ENCODE results near the gene COL20A1. TPM values are rescaled to one million over a fixed set of nuclear protein-coding genes. Genes with fewer than 3 reads are reported as not detected.
"Not testable (repeated sequence)": the region's sequence is repeated elsewhere in the genome, so short reads cannot be mapped to it uniquely, and the experiment has no call there.

Gene COL20A1
- not detected for total RNA-seq

GRCh38 chr20:63292904-63293303 is at the start of gene COL20A1:
Gene COL20A1, plus strand, starts transcription at chr20:63293186. Its CDS starts 1,922 bp downstream, at chr20:63295108.
- no peak for ATAC-seq
- no peak within 1 kb of the TSS for H3K4me3 Mint-ChIP-seq
- no peak within 1 kb of the TSS for H3K27ac Mint-ChIP-seq
- DNase-seq = no peak
- H3K4me1 Mint-ChIP-seq = peaks cover 3% of the 10 kb centered on the region
- H3K9me3 Mint-ChIP-seq (ENCODE audit: low read depth) = no peaks in the 10 kb centered on the region
- H3K36me3 Mint-ChIP-seq = no peaks in the 10 kb centered on the region
- peaks cover 13% of the 10 kb centered on the region for H3K27me3 Mint-ChIP-seq
- CTCF ChIA-PET = interaction anchor here (2.5 kb wide), 1 partner anchor 70 kb away, joined by 13 read pairs; no protein-coding TSS in a partner anchor

GRCh38 chr20:63243604-63244247 is 49.3 kb upstream of the COL20A1 start:
- no peak overlapping the region for H3K27ac Mint-ChIP-seq
- ATAC-seq (no peak), DNase-seq (no peak)
- H3K9me3 Mint-ChIP-seq (ENCODE audit: low read depth) = no peaks in the 10 kb centered on the region
- no peak overlapping the region for H3K4me3 Mint-ChIP-seq
- CTCF ChIA-PET = interaction anchor here (0.9 kb wide), 1 partner anchor 20 kb away, joined by 4 read pairs; no protein-coding TSS in a partner anchor
- H3K27me3 Mint-ChIP-seq = peaks cover 16% of the 10 kb centered on the region
- H3K36me3 Mint-ChIP-seq = no peaks in the 10 kb centered on the region
- H3K4me1 Mint-ChIP-seq = no peaks in the 10 kb centered on the region

GRCh38 chr20:63244468-63244867 is 48.5 kb upstream of the COL20A1 start:
- H3K4me1 Mint-ChIP-seq = no peaks in the 10 kb centered on the region
- H3K4me3 Mint-ChIP-seq = no peak overlapping the region
- ATAC-seq (no peak), DNase-seq (no peak)
- H3K27ac Mint-ChIP-seq = no peak overlapping the region
- H3K27me3 Mint-ChIP-seq = peaks cover 22% of the 10 kb centered on the region
- H3K36me3 Mint-ChIP-seq = no peaks in the 10 kb centered on the region
- H3K9me3 Mint-ChIP-seq (ENCODE audit: low read depth) = no peaks in the 10 kb centered on the region
- CTCF ChIA-PET = interaction anchor here (0.9 kb wide), 1 partner anchor 21 kb away, joined by 4 read pairs; no protein-coding TSS in a partner anchor

- H3K4me1 Mint-ChIP-seq = no peaks in the 10 kb centered on the region
- H3K9me3 Mint-ChIP-seq (ENCODE audit: low read depth) = no peaks in the 10 kb centered on the region
- H3K4me3 Mint-ChIP-seq = no peak overlapping the region
- no peaks in the 10 kb centered on the region for H3K36me3 Mint-ChIP-seq
- CTCF ChIA-PET = interaction anchor here (1.8 kb wide), 1 partner anchor 23 kb away, joined by 6 read pairs; no protein-coding TSS in a partner anchor
- no peak for ATAC-seq
- H3K27me3 Mint-ChIP-seq = peaks cover 30% of the 10 kb centered on the region
- no peak overlapping the region for H3K27ac Mint-ChIP-seq
- DNase-seq = no peak
Measured at GRCh38 chr20:63246490-63247288, 46.3 kb upstream of the COL20A1 start.

GRCh38 chr20:63247671-63248228 is 45.2 kb upstream of the COL20A1 start:
- Mint-ChIP-seq H3K27ac (no peak overlapping the region), H3K27me3 (peaks cover 40% of the 10 kb centered on the region)

GRCh38 chr20:63248835-63249591 is 44.0 kb upstream of the COL20A1 start:
- ATAC-seq (no peak), DNase-seq (no peak)
- Mint-ChIP-seq H3K27me3 (peaks cover 48% of the 10 kb centered on the region), H3K27ac (no peak overlapping the region), H3K36me3 (no peaks in the 10 kb centered on the region), H3K4me3 (no peak overlapping the region), H3K9me3 (ENCODE audit: low read depth) (no peaks in the 10 kb centered on the region), H3K4me1 (no peaks in the 10 kb centered on the region)
- CTCF ChIA-PET = interaction anchor here (2.3 kb wide), 1 partner anchor 26 kb away, joined by 9 read pairs; no protein-coding TSS in a partner anchor

More at GRCh38 chr20:63247671-63248228, 45.2 kb upstream of the COL20A1 start:
- ATAC-seq (no peak), DNase-seq (no peak)
- no peak overlapping the region for H3K4me3 Mint-ChIP-seq
- H3K36me3 Mint-ChIP-seq = no peaks in the 10 kb centered on the region
- no peaks in the 10 kb centered on the region for H3K9me3 Mint-ChIP-seq (ENCODE audit: low read depth)
- no peaks in the 10 kb centered on the region for H3K4me1 Mint-ChIP-seq
- CTCF ChIA-PET = interaction anchor here (2.3 kb wide), 1 partner anchor 24 kb away, joined by 9 read pairs; no protein-coding TSS in a partner anchor

GRCh38 chr20:63249891-63250290 is 43.1 kb upstream of the COL20A1 start:
- no peak for ATAC-seq
- no peak overlapping the region for H3K4me3 Mint-ChIP-seq
- H3K27me3 Mint-ChIP-seq = peaks cover 51% of the 10 kb centered on the region
- no peak for DNase-seq
- no peaks in the 10 kb centered on the region for H3K9me3 Mint-ChIP-seq (ENCODE audit: low read depth)
- H3K4me1 Mint-ChIP-seq = no peaks in the 10 kb centered on the region
- H3K36me3 Mint-ChIP-seq = no peaks in the 10 kb centered on the region
- H3K27ac Mint-ChIP-seq = no peak overlapping the region
- CTCF ChIA-PET = interaction anchor here (2.3 kb wide), 1 partner anchor 27 kb away, joined by 9 read pairs; no protein-coding TSS in a partner anchor

GRCh38 chr20:63251350-63251749 is 41.6 kb upstream of the COL20A1 start:
- H3K9me3 Mint-ChIP-seq (ENCODE audit: low read depth); DNase-seq; ATAC-seq; H3K27ac Mint-ChIP-seq; H3K36me3 Mint-ChIP-seq; H3K4me3 Mint-ChIP-seq; CTCF ChIA-PET; H3K4me1 Mint-ChIP-seq: not testable (repeated sequence)
- peaks cover 60% of the 10 kb centered on the region for H3K27me3 Mint-ChIP-seq

GRCh38 chr20:63252284-63252711 is 40.7 kb upstream of the COL20A1 start:
- no peak overlapping the region for H3K4me3 Mint-ChIP-seq
- CTCF ChIA-PET = interaction anchor here (1.2 kb wide), 1 partner anchor 57 kb away, joined by 3 read pairs; no protein-coding TSS in a partner anchor
- H3K27me3 Mint-ChIP-seq = peaks cover 57% of the 10 kb centered on the region
- no peak for ATAC-seq
- no peak for DNase-seq
- H3K9me3 Mint-ChIP-seq (ENCODE audit: low read depth) = no peaks in the 10 kb centered on the region
- no peak overlapping the region for H3K27ac Mint-ChIP-seq
- H3K4me1 Mint-ChIP-seq = no peaks in the 10 kb centered on the region
- H3K36me3 Mint-ChIP-seq = no peaks in the 10 kb centered on the region

- CTCF ChIA-PET = interaction anchor here (0.7 to 1.2 kb wide), 2 partner anchors 28 to 56 kb away, joined by 3 read pairs; no protein-coding TSS in a partner anchor
Measured at GRCh38 chr20:63253065-63253437, 39.9 kb upstream of the COL20A1 start.

GRCh38 chr20:63253438-63254231 is 39.4 kb upstream of the COL20A1 start:
- CTCF ChIA-PET = interaction anchor here (0.7 to 1.2 kb wide), 2 partner anchors 28 to 56 kb away, joined by 3 read pairs; no protein-coding TSS in a partner anchor
- H3K4me1 Mint-ChIP-seq = no peaks in the 10 kb centered on the region
- ATAC-seq = no peak
- no peaks in the 10 kb centered on the region for H3K36me3 Mint-ChIP-seq
- H3K27me3 Mint-ChIP-seq = peaks cover 53% of the 10 kb centered on the region
- no peak for DNase-seq
- no peak overlapping the region for H3K4me3 Mint-ChIP-seq
- no peaks in the 10 kb centered on the region for H3K9me3 Mint-ChIP-seq (ENCODE audit: low read depth)
- no peak overlapping the region for H3K27ac Mint-ChIP-seq

More at GRCh38 chr20:63253065-63253437, 39.9 kb upstream of the COL20A1 start:
- Mint-ChIP-seq H3K9me3 (ENCODE audit: low read depth) (no peaks in the 10 kb centered on the region), H3K36me3 (no peaks in the 10 kb centered on the region), H3K27me3 (peaks cover 57% of the 10 kb centered on the region), H3K4me3 (no peak overlapping the region), H3K4me1 (no peaks in the 10 kb centered on the region), H3K27ac (no peak overlapping the region)
- ATAC-seq (no peak), DNase-seq (no peak)

- H3K27ac Mint-ChIP-seq = no peak within 1 kb of the TSS
- no peak within 1 kb of the TSS for H3K4me3 Mint-ChIP-seq
- CTCF ChIA-PET = interaction anchor here (1.6 kb wide), 1 partner anchor 31 kb away, joined by 5 read pairs; no protein-coding TSS in a partner anchor
Measured at GRCh38 chr20:63254232-63254605, 38.8 kb upstream of the COL20A1 start, which contains the start of gene NKAIN4. Gene NKAIN4, minus strand, starts transcription at chr20:63254463. Its CDS starts 13 bp downstream, at chr20:63254450.

More at GRCh38 chr20:63254232-63254605, 38.8 kb upstream of the COL20A1 start, which contains the start of gene NKAIN4:
- peaks cover 47% of the 10 kb centered on the region for H3K27me3 Mint-ChIP-seq
- DNase-seq (no peak), ATAC-seq (no peak)
- no peaks in the 10 kb centered on the region for H3K36me3 Mint-ChIP-seq
- no peaks in the 10 kb centered on the region for H3K4me1 Mint-ChIP-seq
- no peaks in the 10 kb centered on the region for H3K9me3 Mint-ChIP-seq (ENCODE audit: low read depth)

All from activated CD8-positive, alpha-beta memory T cell treated with anti-CD3 and anti-CD28 coated beads, Interleukin-2, amount 10 ng/mL, durations not matched to agents 7 days and 5 days (primary cell).